OCI-LY1 (cell line): ENCODE data around the gene CD70.

ENCODE experiments used
- EZH2 ChIP-seq: fragments of 200-600 bp; sonication (generic), shearing (Covaris generic); IDR thresholded peaks from 2 replicates; pipeline ENCODE4 v1.8.0; 2017; ENCODE audit warnings: borderline replicate concordance, mixed run types, mild to moderate bottlenecking, antibody characterized with exemption, low read length, moderate library complexity, mixed read lengths
- TF ChIP-seq, protein P1 (sequence below): fragments of 200-600 bp; sonication (generic), shearing (Covaris generic); IDR thresholded peaks from 2 replicates; pipeline ENCODE4 v1.5.1; 2017; ENCODE audit warnings: mild to moderate bottlenecking, antibody characterized with exemption, low read length, moderate library complexity, mixed read lengths

DNA sequence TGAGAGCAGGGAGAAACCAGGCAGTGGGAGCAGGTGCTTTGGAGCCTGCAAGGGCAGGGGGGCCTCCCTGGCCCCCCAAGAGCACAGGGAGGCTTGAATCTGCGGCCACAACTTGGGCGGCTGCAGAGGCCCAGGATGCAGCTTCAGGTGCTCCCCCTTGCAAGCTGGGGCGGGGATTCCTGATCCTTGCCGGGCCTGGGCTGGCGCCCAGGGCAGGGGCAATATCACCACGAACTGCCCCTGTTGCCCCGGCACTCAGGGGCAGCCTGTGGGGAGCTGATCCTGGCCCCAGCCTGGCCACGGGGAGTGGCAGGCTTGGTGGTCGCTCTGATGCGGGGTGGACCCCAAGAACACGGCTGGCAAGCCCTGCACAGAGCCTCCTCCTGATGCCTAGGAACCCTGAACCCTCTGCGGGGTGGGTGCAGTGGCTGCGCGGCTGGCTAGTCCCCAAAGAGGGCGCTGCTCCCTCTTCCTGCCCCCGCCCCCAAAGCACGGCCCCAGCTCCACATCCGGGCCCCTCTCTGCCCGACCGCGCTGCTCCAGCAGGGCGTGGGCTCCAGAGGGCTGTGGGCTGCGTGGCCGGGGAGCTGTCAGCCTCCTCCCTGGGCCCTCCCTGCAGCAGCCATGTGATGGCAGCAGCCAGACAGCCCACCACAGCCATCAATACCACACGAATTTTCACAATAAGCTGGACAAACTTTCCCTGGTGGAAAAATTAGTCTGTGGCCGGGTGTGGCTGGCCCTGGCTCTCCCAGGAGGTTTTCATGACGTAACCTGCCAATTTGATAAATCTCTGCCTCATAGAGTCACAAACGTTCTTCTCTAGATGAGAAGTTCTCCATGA lies 39.1 kb downstream of the CD70 start:
- TF ChIP-seq, protein P1, sequence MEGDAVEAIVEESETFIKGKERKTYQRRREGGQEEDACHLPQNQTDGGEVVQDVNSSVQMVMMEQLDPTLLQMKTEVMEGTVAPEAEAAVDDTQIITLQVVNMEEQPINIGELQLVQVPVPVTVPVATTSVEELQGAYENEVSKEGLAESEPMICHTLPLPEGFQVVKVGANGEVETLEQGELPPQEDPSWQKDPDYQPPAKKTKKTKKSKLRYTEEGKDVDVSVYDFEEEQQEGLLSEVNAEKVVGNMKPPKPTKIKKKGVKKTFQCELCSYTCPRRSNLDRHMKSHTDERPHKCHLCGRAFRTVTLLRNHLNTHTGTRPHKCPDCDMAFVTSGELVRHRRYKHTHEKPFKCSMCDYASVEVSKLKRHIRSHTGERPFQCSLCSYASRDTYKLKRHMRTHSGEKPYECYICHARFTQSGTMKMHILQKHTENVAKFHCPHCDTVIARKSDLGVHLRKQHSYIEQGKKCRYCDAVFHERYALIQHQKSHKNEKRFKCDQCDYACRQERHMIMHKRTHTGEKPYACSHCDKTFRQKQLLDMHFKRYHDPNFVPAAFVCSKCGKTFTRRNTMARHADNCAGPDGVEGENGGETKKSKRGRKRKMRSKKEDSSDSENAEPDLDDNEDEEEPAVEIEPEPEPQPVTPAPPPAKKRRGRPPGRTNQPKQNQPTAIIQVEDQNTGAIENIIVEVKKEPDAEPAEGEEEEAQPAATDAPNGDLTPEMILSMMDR, result peak; percentile 62
- no peak for TF ChIP-seq EZH2
